SK-N-SH (cell line): ENCODE data around the gene ZRANB3.

Experiments used
- POLR2AphosphoS5 ChIP-seq: IDR thresholded peaks from 2 replicates; pipeline ENCODE4 v1.6.1; 2012; ENCODE audit warnings: low read depth, low read length
- TAF1 ChIP-seq: IDR thresholded peaks from 2 replicates; pipeline ENCODE4 v1.6.1; 2012; ENCODE audit warnings: low read depth, mild to moderate bottlenecking, low read length, moderate library complexity, borderline replicate concordance

- TF ChIP-seq TAF1 (no peak), POLR2AphosphoS5 (no peak)
These were observed 219.1 kb downstream of the ZRANB3 start for GRCh38 chr2:135311962-135312361.
